SK-N-SH (cell line): ENCODE data around the gene ELMO2. TPM values are rescaled to one million over a fixed set of nuclear protein-coding genes. Genes with fewer than 3 reads are reported as not detected.

Experiments
- CTCF ChIA-PET: fragments of 300-600, 350-600 bp; formaldehyde crosslinking; extraction: SDS; loops from one replicate; lab custom pipeline; 2021; lab: Yijun Ruan, JAX
- POLR2A ChIA-PET: fragments of 350-600 bp; sonication (Branson Sonifier 250); formaldehyde crosslinking; extraction: SDS; loops from one replicate; lab custom pipeline; 2020; ENCODE audit warnings: antibody characterized with exemption, inconsistent platforms; lab: Yijun Ruan, JAX
- DNase-seq: peaks from one replicate; pipeline ENCODE4 v3.0.0; 2012
- H2AFZ ChIP-seq: fragments of 200-600 bp; sonication (generic); 2 replicates; pipeline ENCODE4 v1.8.1; 2016; ENCODE audit warnings: antibody characterized with exemption, mild to moderate bottlenecking, low read depth
- H3F3A ChIP-seq: fragments of 200-600 bp; sonication (generic); replicated peaks from 2 replicates; pipeline ENCODE3; 2016; ENCODE audit warnings: antibody characterized with exemption, mild to moderate bottlenecking; ENCODE audit not compliant: insufficient read depth
- H3K27ac ChIP-seq, 2 experiments: fragments of 200-500 bp in 1 of 2; fragments of 200-600 bp in 1 of 2; sonication (Bioruptor generic) in 1 of 2; sonication (generic), shearing (Covaris generic) in 1 of 2; 2 replicates each; pipeline versions ENCODE4 v1.5.1 to v1.6.1; 2014 to 2016; ENCODE audit warnings: low read depth in 2 of 2, inconsistent platforms in 1 of 2, low read length in 1 of 2, mild to moderate bottlenecking in 1 of 2, mixed read lengths in 1 of 2
- H3K27me3 ChIP-seq: fragments of 200-600 bp; sonication (generic), shearing (Covaris generic); 2 replicates; pipeline ENCODE4 v1.6.1; 2016; ENCODE audit warnings: mixed run types; ENCODE audit not compliant: insufficient read depth
- H3K36me3 ChIP-seq, 2 experiments: fragments of 200-500 bp in 1 of 2; fragments of 200-600 bp in 1 of 2; sonication (Bioruptor generic) in 1 of 2; sonication (generic) in 1 of 2; replicated peaks in 1 of 2; 2 replicates each; pipeline versions ENCODE3 to v1.5.1; 2014 to 2016; ENCODE audit warnings: low read length in 1 of 2, mild to moderate bottlenecking in 1 of 2; ENCODE audit not compliant: insufficient read depth in 2 of 2, control insufficient read depth in 1 of 2
- H3K4me1 ChIP-seq, 2 experiments: fragments of 200-500 bp in 1 of 2; fragments of 200-600 bp in 1 of 2; sonication (Bioruptor generic) in 1 of 2; sonication (generic), shearing (Covaris generic) in 1 of 2; 2 replicates each; pipeline versions ENCODE4 v1.5.1 to v1.6.1; 2014 to 2016; ENCODE audit warnings: low read depth in 1 of 2, low read length in 1 of 2, mixed run types in 1 of 2; ENCODE audit not compliant: insufficient read depth in 2 of 2, control insufficient read depth in 1 of 2
- H3K4me2 ChIP-seq: fragments of 200-600 bp; sonication (generic), shearing (Covaris generic); 2 replicates; pipeline ENCODE4 v1.6.1; 2017; ENCODE audit warnings: mixed run types
- H3K4me3 ChIP-seq, 2 experiments: fragments of 200-500 bp in 1 of 2; fragments of 200-600 bp in 1 of 2; sonication (Bioruptor generic) in 1 of 2; sonication (generic), shearing (Covaris generic) in 1 of 2; 2 replicates each; pipeline versions ENCODE4 v1.5.1 to v1.8.1; 2014 to 2016; ENCODE audit warnings: low read depth in 2 of 2, inconsistent platforms in 1 of 2, low read length in 1 of 2, mild to moderate bottlenecking in 1 of 2, mixed read lengths in 1 of 2, moderate library complexity in 1 of 2
- H3K79me2 ChIP-seq: fragments of 200-600 bp; sonication (generic); 2 replicates; pipeline ENCODE4 v1.8.1; 2017; ENCODE audit warnings: mild to moderate bottlenecking; ENCODE audit not compliant: insufficient read depth
- H3K9ac ChIP-seq: fragments of 200-600 bp; sonication (generic); 2 replicates; pipeline ENCODE4 v1.6.1; 2017; ENCODE audit warnings: mixed run types
- H3K9me2 ChIP-seq: fragments of 200-600 bp; sonication (generic); 2 replicates; pipeline ENCODE4 v1.6.1; 2017; ENCODE audit warnings: mixed run types
- H3K9me3 ChIP-seq: fragments of 200-600 bp; sonication (generic); 2 replicates; pipeline ENCODE4 v1.6.1; 2017; ENCODE audit warnings: mixed run types, mild to moderate bottlenecking, moderate library complexity
- H4K20me1 ChIP-seq: fragments of 200-600 bp; sonication (generic); 2 replicates; pipeline ENCODE4 v1.6.1; 2017; ENCODE audit warnings: mild to moderate bottlenecking, mixed run types; ENCODE audit not compliant: insufficient read depth
- EZH2phosphoT487 ChIP-seq: fragments of 200-600 bp; sonication (generic); IDR thresholded peaks from 2 replicates; pipeline ENCODE4 v1.6.1; 2017; ENCODE audit warnings: low read depth, mixed run types, mild to moderate bottlenecking, antibody characterized with exemption, moderate library complexity, borderline replicate concordance
- FOXJ3 ChIP-seq: sonication (generic); formaldehyde crosslinking; IDR thresholded peaks from 2 replicates; pipeline ENCODE4 v1.5.1; 2020; ENCODE audit warnings: mild to moderate bottlenecking, missing genetic modification reagents
- GATA2 ChIP-seq: sonication (generic); formaldehyde crosslinking; IDR thresholded peaks from 2 replicates; pipeline ENCODE4 v1.5.0; 2020; ENCODE audit warnings: mild to moderate bottlenecking, missing genetic modification reagents
- JUND ChIP-seq: IDR thresholded peaks from 2 replicates; pipeline ENCODE4 v1.4.0; 2012
- MEF2A ChIP-seq: IDR thresholded peaks from 2 replicates; pipeline ENCODE4 v1.4.0; 2012; ENCODE audit warnings: low read depth, borderline replicate concordance
- MXI1 ChIP-seq: IDR thresholded peaks from 2 replicates; pipeline ENCODE4 v1.6.1; 2012; ENCODE audit warnings: mild to moderate bottlenecking, low read depth, low read length, improper control_type of control experiment
- PBX3 ChIP-seq: IDR thresholded peaks from 2 replicates; pipeline ENCODE4; 2012
- REST ChIP-seq: IDR thresholded peaks from 2 replicates; pipeline ENCODE4 v1.6.1; 2012; ENCODE audit warnings: mild to moderate bottlenecking, low read depth, low read length, moderate library complexity
- SMC3 ChIP-seq: IDR thresholded peaks from 2 replicates; pipeline ENCODE4 v1.6.1; 2012; ENCODE audit warnings: low read depth, low read length, improper control_type of control experiment
- TCF12 ChIP-seq: IDR thresholded peaks from 2 replicates; pipeline ENCODE4 v1.4.0; 2012
- TEAD4 ChIP-seq: IDR thresholded peaks from 2 replicates; pipeline ENCODE4 v1.4.0; 2012; ENCODE audit warnings: mild to moderate bottlenecking, borderline replicate concordance; ENCODE audit not compliant: insufficient read depth
- YY1 ChIP-seq: IDR thresholded peaks from 2 replicates; pipeline ENCODE4 v1.4.0; 2012; ENCODE audit warnings: low read depth, mild to moderate bottlenecking
- WGBS: methylation state at CpG from one replicate; pipeline ENCODE4 v1.1.6; 2017; ENCODE audit warnings: low lambda C conversion rate; 5-methylcytosine and 5-hydroxymethylcytosine counted together
- polyA plus RNA-seq, 3 experiments: library from polyadenylated mRNA; depleted of rRNA; stranded (reverse); fragments of >200 nt; gene quantifications; 2 replicates each; pipeline ENCODE4 v1.2.3, GENCODE V29; 2012

The ELMO2 gene
- polyA plus RNA-seq, 1 of the 3 experiments (the other 2 are of a cell fraction), result 32.1 TPM

- peaks cover 44 to 84% of the 10 kb centered on the region in 2 experiments for H3K36me3 ChIP-seq
These were observed 30.6 kb downstream of the ELMO2 start for GRCh38 chr20:46375771-46376170.

More at GRCh38 chr20:46375771-46376170, 30.6 kb downstream of the ELMO2 start:
- Histone ChIP-seq H3K9me3 (no peaks in the 10 kb centered on the region), H2AFZ (no peak overlapping the region), H3K4me1 (no peaks in the 10 kb centered on the region), H3K27me3 (no peaks in the 10 kb centered on the region), H3K9me2 (no peaks in the 10 kb centered on the region), H4K20me1 (no peaks in the 10 kb centered on the region), H3K27ac (no peak overlapping the region), H3K4me2 (no peak overlapping the region), H3K79me2 (no peaks in the 10 kb centered on the region), H3K4me3 (no peak overlapping the region), H3F3A (no peaks in the 10 kb centered on the region), H3K9ac (no peak overlapping the region)
- DNase-seq, result no peak
- ChIA-PET POLR2A (no interaction called here), CTCF (no interaction called here)
- TF ChIP-seq MEF2A, result no peak
- TF ChIP-seq JUND, result no peak
- TF ChIP-seq EZH2phosphoT487, result no peak
- TF ChIP-seq REST, result no peak
- TF ChIP-seq SMC3, result no peak
- no peak for TF ChIP-seq PBX3
- no peak for TF ChIP-seq TCF12
- no peak for TF ChIP-seq GATA2 (CRISPR knock-in tag)
- TF ChIP-seq YY1, result no peak
- no peak for TF ChIP-seq MXI1
- TF ChIP-seq TEAD4, result no peak
- TF ChIP-seq FOXJ3 (CRISPR knock-in tag), result no peak
- WGBS, result 98% methylated on average over 5 of the region's 5 CpGs
